UCSD-AML1 (cell line): ENCODE data around the gene CFAP77.

ENCODE experiments used
- DNase-seq: peaks from one replicate; lab custom pipeline; 2025; ENCODE audit not compliant: unreplicated experiment; lab: John Stamatoyannopoulos, UW

CFAP77 gene

DNA sequence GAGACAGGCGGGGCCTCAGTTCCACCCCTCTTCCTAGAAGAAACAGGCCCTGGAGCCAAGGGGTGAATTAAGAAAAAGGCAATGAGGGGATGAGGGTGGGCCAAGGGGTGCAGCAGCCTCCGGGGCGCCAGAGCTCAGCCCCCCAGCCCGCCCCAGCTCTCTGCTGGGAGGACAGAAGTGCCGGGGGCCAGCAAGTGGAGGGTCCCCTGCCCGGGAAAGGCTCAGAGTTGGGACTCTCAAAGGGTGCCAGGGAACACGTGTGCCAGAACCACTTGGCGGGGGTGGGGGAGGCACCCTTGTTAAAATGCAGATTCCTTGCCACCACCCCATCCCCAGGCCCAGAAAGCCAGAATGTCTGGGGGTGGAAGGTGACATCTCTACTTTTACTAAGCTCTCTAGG is 104.8 kb downstream of the CFAP77 start:
- DNase-seq, result no peak

DNA sequence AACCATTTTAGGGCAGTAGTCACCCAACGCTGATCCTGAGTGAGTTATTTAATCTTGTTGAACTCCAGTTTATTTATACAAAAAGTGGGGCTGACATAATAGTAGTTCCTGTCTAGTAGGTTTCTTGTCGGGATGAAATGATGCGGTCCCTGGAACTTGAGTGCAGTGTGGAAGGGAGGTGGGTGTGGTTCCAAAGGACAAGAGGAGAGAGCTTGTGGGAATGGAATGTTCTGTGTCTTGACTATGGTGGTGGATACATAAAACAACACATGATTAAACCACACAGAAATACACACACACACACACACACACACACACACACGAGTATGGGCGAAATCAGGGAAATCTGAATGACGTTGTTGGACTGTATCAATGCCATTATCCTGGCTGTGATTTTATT is 106.3 kb downstream of the CFAP77 start:
- no peak for DNase-seq

DNA sequence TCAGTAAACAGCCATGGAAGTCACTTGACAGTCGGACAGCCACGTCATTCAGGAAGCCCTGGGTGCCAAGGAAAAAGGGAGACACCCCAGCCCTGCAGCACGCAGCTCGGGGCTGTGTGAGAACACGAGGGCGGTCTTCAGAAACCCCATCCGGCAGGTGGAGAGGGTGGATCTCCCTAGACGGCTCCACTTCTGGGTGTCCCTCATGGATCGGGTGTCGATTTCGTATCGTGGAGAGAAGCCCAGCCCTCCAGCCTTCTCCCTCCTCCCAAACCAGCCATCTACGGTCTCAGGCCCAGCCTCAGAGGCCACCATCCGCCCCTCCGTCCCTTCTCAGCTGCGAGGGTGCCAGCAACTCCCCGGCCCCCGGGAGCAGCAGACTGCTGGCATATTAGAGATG is 106.9 kb downstream of the CFAP77 start:
- no peak for DNase-seq

DNA sequence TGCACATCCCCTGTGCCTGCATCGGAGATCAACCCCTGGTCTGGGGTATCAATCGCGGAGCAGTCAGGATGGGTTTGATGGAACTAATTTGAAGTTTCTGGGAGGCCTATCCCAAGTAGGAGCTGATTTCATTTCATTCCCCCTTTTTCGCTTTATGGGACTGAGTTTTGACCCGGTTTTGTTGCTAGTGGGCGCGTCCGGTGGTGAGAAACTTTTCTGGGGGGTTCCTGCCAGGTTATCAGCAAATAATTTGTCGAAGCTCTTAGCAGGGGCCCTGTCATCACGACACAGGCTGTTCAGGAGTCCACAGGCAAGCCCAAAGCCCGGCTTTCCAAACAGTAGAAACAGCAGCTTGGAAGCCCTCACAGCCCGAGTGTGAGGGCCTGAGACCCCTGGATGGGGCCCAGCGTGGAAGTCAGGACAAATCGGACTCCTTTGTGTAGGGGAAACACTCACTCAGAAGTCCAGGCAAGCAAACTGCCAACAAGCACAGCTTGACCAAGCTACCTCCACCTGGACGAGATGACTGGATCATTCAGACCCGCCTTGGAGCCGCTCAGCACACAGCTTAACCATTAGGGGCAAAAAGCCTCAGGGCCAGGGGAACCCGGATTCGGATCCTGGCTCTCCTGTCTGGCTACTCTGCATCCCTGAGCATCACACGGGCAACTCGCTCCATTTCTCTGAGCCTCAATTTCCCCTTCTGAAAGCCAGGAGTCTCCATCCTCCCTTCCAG is 108.0 kb downstream of the CFAP77 start:
- no peak for DNase-seq

DNA sequence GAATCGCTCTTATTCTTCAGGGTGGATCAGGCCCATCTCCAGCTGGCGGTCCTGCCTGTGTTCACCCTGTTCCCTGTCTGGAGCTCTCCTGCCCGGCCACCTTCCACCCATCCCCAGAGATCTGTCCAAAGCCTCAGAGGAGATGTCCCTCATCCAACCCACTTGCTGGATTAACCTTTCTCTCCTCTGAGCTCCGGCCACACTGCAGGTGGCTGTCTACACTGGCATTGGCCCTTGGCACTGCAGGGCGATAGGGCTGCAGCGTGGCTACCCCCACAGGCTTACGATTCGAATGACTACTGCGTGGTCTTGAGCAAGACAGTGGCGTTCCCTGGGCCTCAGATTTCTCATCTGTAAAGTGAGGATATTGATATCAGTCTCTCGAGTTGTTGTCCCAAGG is 108.6 kb downstream of the CFAP77 start:
- DNase-seq, result no peak

DNA sequence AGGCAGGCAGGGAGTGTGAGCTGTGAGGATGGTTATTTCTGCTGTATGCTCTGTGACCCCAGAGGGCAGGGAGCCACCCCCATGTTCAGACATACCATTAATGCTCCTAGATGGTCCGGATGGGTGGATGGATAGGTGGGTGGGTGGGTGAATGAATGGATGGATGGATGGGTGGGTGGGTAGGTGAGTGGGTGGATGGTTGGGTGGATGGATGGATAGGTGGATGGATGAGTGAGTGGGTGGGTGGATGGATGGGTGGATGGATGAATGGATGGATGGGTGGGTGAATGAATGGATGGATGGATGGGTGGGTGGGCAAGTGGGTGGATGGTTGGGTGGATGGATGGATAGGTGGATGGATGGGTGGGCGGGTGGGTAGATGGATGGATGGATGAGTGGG is 109.0 kb downstream of the CFAP77 start:
- DNase-seq, result no peak

DNA sequence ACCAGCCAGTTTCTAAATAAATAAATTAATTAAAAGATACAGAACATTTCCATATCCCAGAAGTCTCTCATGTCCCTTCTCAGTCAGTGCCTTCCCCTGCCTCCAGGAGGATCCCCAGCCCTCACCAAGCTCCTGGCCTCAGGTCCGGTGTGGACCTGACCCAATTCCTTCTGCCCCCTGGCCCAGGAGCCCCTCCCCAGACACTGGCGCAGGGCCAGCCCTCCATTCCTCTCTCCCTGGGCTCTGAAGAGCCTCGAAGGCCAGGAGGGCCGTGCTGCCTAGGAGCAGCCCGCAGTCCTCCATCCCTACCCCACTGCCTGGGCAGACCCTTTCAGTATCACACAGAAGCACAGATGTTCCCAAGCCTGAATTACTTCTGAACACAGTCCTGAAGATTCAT is 110.6 kb downstream of the CFAP77 start:
- DNase-seq, result no peak

DNA sequence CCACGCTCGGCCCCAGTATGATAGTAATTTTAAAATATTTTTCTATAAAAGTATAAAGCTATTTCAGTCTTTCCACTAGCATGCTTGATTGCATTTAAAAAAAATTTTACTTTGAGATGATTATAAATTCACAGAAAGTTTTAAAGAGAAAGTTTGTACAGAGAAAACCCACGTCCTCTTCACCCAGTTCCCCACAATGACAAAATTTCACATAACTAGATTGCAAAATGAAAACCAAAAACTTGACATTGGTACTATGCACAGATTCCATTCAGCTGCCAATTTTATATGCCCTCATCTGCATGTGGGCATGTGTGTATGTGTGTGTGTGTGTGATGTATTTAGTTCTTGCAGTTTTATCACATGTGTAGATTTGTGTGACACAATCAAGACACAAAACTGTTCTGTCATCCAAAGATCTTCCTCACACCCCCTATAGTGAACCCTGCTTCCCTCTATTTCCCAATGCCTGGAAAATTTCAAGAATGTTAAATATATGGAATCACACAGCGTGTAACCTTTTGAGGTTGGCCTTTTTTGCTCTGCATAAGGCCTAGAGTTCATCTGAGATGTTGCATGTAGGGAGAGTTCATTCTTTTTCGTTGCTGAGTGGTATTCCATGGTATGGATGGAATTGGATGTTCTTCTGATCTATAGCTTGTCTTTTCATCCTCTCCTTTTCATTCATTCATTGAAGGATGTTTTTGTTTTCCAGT is 115.5 kb downstream of the CFAP77 start:
- DNase-seq, result no peak

DNA sequence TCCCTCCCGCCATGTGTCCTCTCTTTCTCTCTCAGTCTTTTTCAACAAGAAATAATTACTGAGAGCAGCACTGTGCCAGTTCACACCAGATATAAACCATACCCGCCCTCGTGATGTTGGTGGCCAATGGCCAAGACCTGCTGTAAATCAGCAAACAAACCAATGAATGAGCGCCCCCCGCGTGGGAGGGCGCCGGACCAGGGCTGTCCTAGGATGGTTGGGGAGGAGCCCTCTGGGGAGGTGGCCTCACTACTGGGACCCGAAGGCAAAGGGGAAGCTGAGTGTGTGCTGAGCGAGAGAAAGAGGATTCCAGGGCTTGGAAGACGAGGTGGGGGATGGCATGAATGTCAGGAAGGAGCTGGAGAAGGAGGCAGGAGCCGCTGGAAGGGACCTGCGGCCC is 121.2 kb downstream of the CFAP77 start:
- no peak for DNase-seq

DNA sequence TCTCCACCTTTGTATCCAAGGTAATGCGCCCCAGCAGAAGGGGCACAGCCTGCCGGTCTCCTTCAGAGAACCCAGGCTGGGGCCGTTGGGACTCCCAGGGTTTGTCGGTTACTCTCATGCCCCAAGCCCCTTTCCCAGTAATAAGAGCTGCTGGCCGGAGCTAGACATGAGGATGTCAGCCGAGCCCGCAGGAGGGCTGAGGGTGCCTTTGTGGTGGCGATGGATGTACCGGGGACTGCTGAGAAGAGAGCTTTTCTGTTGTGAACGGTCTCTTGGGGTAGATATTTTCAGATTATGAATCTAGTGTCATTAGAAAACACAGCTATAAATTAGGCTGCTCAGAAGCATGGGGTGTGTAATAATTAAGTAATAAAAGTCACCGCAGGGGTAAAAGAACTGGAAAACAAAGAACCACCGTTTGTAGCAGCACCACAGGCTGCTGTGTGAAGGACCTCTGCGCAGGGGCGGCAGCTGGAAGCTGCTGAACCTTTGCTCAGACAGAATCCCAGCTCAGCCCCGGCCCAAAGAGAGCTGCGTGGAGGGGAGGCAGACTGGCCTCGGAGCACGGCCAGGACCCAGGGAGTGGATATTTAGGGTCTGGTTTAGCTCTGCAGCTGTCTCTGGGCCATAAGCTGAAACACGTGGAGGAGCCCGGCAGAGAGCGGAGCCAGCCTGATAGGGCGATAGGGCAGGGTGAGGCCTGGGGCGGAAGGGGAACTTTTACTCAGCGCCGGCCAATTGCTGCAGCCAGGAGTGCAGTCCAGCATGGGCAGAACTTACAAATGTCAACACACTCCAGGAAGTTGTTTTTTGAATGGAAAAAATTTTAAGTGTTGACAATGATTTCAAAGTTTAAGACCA is 121.9 kb downstream of the CFAP77 start:
- no peak for DNase-seq

DNA sequence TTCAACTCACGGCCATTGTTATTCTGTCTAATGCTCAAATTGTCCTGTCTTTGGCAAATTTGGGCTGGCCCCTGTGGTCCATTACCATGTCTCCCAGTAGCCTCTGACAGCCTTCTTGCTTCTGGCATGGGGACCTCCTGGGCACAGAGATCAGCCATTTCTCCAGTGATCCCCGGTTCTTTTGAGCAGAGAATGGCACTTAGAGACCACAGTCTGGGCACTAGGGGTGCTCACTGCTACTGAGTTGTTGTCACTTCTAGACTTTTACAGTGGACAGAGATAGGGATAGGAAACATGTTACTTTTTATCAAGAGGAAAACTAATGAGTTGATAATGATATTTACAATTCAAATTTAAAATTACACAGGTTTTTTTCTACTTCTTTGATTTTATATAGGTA is 124.8 kb downstream of the CFAP77 start:
- DNase-seq, result no peak

DNA sequence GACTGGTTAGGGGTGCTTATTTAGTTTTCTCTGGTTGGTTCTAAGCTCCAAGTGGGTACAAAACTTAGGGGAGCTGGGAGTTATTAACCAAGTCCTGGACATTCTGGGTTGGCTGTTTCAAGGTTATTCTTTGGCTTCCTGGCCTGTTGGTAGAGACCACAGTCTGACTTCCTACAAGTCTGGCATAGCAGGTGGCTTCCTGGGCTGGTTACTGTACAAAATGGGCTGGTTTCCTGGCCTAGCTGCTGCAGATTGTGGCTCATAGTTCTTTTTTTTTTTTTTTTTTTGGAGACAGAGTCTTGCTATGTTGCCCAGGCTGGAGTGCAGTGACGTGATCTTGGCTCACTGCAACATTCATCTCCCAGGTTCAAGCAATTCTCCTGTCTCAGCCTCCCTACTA is 126.1 kb downstream of the CFAP77 start:
- no peak for DNase-seq

DNA sequence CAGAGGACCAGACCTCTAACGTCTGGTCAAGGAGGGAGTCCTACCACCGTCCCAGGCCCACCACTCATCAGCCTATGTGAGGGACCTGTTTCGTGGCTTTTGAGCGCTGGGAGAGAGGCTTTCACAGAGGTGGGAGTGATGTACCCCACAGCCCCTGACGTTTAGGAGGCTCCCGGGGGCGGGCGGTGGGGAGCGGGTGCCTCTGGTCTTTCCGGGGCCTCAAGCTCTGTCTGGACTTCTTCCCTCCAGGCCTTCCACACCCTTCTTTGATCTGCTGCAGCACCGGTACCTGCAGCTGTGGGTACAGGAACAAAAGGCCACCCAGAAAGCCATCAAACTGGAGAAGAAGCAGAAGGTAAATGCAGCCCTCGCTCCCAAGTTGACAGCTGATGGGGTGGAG is 127.3 kb downstream of the CFAP77 start:
- no peak for DNase-seq

DNA sequence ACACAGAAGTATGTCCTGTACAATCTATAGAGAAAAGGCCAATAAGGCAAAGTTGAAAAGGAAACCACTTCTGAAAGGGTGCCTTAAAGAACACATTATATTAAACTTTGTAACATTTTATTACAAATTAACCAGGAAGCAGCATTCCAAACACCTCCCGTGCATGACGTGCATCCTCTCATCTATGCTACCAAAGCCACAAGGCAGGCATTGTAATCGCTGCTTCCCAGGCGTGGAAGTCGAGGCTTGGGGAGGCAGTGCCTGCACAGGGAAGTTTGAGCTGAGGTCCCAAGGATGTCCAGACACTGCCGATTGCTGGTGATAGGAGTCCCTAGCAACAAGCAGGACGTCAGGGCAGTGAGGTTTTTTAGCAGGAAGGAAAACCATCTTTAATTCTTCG is 128.1 kb downstream of the CFAP77 start:
- DNase-seq, result no peak

DNA sequence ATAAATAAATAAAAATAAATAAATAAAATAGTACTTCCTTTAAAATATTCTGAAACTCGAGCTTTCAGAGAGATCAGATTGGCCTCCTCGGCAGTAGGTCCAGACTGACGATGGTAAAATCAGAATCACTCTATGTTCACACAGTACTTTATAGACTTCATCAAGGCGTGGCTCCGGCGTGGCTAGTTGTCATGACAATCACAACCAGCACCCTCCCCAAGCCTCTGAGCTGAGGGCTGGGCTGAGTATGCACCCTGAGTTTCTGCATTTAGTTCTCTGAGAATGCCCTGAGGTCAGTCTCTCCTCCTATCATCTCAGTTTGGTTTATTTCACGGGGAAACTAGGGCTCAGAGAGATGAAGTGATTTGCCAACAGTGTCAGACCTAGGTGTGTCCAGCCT is 129.1 kb downstream of the CFAP77 start:
- no peak for DNase-seq

DNA sequence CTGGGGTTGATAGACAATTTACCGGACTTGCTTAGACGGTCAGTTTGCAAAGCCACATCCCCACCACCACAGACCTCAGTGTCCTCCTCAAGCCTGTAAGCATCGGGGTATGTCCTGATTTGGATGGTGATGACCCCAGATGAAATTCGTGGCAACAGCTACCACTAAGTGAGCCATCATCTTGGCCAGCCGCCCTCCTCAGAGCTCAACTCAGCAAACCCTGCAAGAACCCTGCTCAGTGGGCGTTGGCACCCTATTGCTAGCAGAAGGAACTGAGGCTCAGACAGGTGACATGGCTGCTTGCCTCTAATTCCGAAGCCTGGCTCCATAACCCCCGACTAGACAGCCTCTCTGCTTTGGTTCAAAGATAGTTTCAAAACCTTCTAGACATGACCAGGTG is 131.0 kb downstream of the CFAP77 start:
- DNase-seq, result no peak

DNA sequence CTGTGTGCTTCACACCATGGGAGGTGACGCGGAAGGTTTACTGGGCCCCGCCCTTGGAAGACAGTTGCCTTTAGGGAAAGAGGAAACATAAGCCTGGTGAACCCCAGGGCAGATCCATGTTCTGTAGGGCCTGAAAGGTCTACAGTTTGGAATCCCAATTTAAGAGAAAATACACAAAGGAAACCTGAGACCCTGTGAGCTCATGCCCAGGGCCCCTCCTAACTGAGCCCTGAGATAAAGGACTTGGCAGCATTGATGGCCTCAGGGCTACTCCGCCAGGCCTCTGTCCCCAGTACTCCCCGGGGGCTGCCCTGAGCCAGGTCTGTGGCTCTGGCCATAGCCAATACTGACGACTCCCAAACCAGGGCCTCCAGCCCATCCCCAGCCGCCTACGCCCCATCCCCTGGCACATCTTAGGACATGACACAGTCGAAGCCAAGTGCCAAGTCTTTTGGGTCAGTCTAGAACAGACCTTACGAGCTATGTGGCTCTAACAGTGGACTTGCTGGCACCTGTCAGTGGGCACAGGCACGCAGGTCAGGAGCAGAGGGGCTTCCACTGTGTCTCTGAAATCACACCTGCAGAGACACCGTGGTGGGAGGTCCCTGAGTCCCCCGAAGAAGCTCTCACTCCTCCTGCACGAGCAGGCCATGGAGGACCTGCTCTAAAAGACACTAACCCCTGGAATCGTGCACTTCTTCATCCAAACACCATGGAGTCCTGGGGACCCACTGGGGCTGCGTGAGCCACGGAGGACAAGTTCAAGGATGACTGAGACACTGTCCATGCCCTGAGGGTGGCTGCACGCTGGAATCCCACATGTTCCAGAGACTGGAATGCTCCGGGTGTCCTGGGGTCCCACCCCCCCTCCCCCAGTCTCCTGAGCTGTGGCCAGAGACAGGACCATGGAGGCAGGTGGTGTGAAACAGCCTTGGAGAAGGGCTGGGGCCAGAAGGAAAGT is 132.1 kb downstream of the CFAP77 start:
- DNase-seq, result no peak

DNA sequence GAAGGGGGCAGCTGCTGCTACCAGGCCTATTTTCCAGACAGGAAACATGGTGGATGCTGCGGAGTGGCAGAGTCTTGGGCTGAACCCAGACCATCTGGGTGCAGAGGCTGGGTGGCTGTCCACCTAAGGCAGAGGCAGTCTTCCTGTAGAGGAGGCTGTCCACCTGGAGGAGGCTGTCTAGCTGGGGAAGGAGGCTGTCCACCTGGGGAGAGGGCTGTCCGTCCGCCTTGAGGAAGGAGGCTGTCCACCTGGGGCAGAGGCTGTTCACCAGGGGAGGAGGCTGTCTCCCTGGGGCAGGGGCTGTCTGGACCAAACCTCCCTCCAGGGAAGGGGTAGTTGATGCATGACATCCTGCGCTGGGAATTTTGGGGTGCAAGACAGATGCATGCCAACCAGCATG is 133.2 kb downstream of the CFAP77 start:
- no peak for DNase-seq

DNA sequence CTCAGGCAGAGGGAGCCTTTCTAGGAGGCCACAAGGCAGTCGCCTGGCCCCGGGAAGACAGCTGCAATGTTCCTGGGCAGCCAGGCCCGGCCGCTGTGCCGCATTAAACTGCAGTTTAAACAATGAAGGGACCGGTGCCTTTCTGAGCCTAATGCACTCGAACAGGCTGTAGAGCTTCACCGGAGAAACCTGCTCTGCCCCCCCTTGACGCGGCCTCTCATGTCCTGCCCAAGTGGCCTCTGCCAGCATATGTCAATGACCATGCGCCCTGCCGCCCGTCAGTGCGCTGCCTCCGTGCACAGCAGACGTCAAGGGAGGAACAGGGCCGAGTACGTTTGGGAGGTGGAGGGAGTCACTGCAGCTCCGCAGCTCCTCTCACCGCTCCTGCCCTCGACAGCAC is 133.9 kb downstream of the CFAP77 start:
- DNase-seq, result no peak

DNA sequence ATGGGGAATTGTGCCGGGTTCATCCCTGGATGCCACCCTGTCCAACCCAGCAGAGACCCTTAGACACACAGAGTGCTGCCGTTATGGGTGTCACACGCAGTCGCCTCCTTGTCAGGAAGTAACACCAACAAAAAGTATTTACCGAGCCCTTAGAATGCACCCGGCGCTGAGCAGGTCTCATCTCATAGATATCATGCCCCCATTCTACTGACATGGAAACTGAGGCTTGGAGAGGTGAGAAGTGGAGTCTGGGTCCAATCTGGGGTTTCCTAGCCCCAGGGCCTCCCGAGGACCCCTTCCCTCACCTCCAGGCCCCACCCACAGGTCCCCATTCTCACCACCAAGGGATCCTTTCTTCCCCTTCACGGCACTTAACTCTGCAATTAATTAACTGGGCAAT is 135.6 kb downstream of the CFAP77 start:
- DNase-seq, result no peak
